Measurements from ENCODE around the gene SMIM17. TPM values are rescaled to one million over a fixed set of nuclear protein-coding genes. Genes with fewer than 3 reads are reported as not detected.

Gene SMIM17
- total RNA-seq, 1 donor from 2014 or later: 1.1 TPM

- H3K4me1 Mint-ChIP-seq (ENCODE audit: unreplicated experiment): no peaks in the 10 kb centered on the region
- no peaks in the 10 kb centered on the region for H3K36me3 Mint-ChIP-seq
- H3K27ac Mint-ChIP-seq: no peak overlapping the region
- no peak for DNase-seq (ENCODE audit: extremely low spot score, unreplicated experiment)
- no peaks in the 10 kb centered on the region for H3K27me3 Mint-ChIP-seq
- no peak for TF ChIP-seq CTCF (conservative IDR thresholded peaks at IDR 0.05)
- H3K9me3 Mint-ChIP-seq: peaks cover 7% of the 10 kb centered on the region
- no peak overlapping the region for H3K4me3 Mint-ChIP-seq
These were observed 35.2 kb downstream of the SMIM17 start for GRCh38 chr19:56678205-56678604.

GRCh38 chr19:56681702-56682101, 38.7 kb downstream of the SMIM17 start:
- Mint-ChIP-seq H3K4me1 (ENCODE audit: unreplicated experiment) (no peaks in the 10 kb centered on the region), H3K4me3 (no peak overlapping the region), H3K9me3 (peaks cover 7% of the 10 kb centered on the region), H3K27me3 (no peaks in the 10 kb centered on the region), H3K36me3 (no peaks in the 10 kb centered on the region), H3K27ac (no peak overlapping the region)
- no peak for DNase-seq (ENCODE audit: extremely low spot score, unreplicated experiment)
- no peak for TF ChIP-seq CTCF (conservative IDR thresholded peaks at IDR 0.05)

GRCh38 chr19:56683116-56683515, 40.2 kb downstream of the SMIM17 start:
- H3K4me3 Mint-ChIP-seq: no peak overlapping the region
- DNase-seq (ENCODE audit: extremely low spot score, unreplicated experiment): no peak
- H3K36me3 Mint-ChIP-seq: no peaks in the 10 kb centered on the region
- TF ChIP-seq CTCF (conservative IDR thresholded peaks at IDR 0.05): no peak
- peaks cover 11% of the 10 kb centered on the region for H3K9me3 Mint-ChIP-seq
- H3K27me3 Mint-ChIP-seq: no peaks in the 10 kb centered on the region
- no peaks in the 10 kb centered on the region for H3K4me1 Mint-ChIP-seq (ENCODE audit: unreplicated experiment)
- H3K27ac Mint-ChIP-seq: no peak overlapping the region

- Mint-ChIP-seq H3K4me1 (ENCODE audit: unreplicated experiment) (no peaks in the 10 kb centered on the region), H3K9me3 (peaks cover 12% of the 10 kb centered on the region), H3K4me3 (no peak overlapping the region), H3K36me3 (no peaks in the 10 kb centered on the region), H3K27ac (no peak overlapping the region), H3K27me3 (no peaks in the 10 kb centered on the region)
- no peak for DNase-seq (ENCODE audit: extremely low spot score, unreplicated experiment)
- TF ChIP-seq CTCF (conservative IDR thresholded peaks at IDR 0.05): no peak
These were observed 44.1 kb downstream of the SMIM17 start for GRCh38 chr19:56687031-56687430.

GRCh38 chr19:56689198-56689597, 46.2 kb downstream of the SMIM17 start:
- Mint-ChIP-seq H3K9me3 (peaks cover 26% of the 10 kb centered on the region), H3K27me3 (no peaks in the 10 kb centered on the region), H3K4me1 (ENCODE audit: unreplicated experiment) (no peaks in the 10 kb centered on the region), H3K36me3 (no peaks in the 10 kb centered on the region), H3K27ac (no peak overlapping the region), H3K4me3 (no peak overlapping the region)
- no peak for DNase-seq (ENCODE audit: extremely low spot score, unreplicated experiment)
- TF ChIP-seq CTCF (conservative IDR thresholded peaks at IDR 0.05): no peak

- no peak for DNase-seq (ENCODE audit: extremely low spot score, unreplicated experiment)
- H3K27ac Mint-ChIP-seq: no peak overlapping the region
- H3K27me3 Mint-ChIP-seq: no peaks in the 10 kb centered on the region
- no peak for TF ChIP-seq CTCF (conservative IDR thresholded peaks at IDR 0.05)
- no peaks in the 10 kb centered on the region for H3K4me1 Mint-ChIP-seq (ENCODE audit: unreplicated experiment)
- peaks cover 30% of the 10 kb centered on the region for H3K9me3 Mint-ChIP-seq
- H3K36me3 Mint-ChIP-seq: no peaks in the 10 kb centered on the region
- H3K4me3 Mint-ChIP-seq: no peak overlapping the region
These were observed 47.7 kb downstream of the SMIM17 start for GRCh38 chr19:56690670-56691069.

All from type B pancreatic cell (in vitro differentiated cells).